A549 (cell line): ENCODE results near the gene RIMS1.

Experiments used
- CBX8 ChIP-seq: fragments of 200-600 bp; sonication (generic); IDR thresholded peaks from 2 replicates; pipeline ENCODE4 v1.6.1; 2016
- CHD2 ChIP-seq: fragments of 150-350 bp; IDR thresholded peaks from 2 replicates; pipeline ENCODE4 v1.6.1; 2014; ENCODE audit warnings: low read length; ENCODE audit not compliant: partially characterized antibody
- E2F6 ChIP-seq: IDR thresholded peaks from 2 replicates; pipeline ENCODE4 v1.6.1; 2012; ENCODE audit warnings: low read depth, borderline replicate concordance
- GATA3 ChIP-seq: IDR thresholded peaks from 2 replicates; pipeline ENCODE4 v1.6.1; 2012; ENCODE audit warnings: borderline replicate concordance
- POLR2A ChIP-seq: IDR thresholded peaks from 2 replicates; pipeline ENCODE4 v1.6.1; 2012; ENCODE audit warnings: mild to moderate bottlenecking, low read length
- SMC3 ChIP-seq: fragments of >200 bp; sonication (Bioruptor Twin); formaldehyde crosslinking; IDR thresholded peaks from 3 replicates; pipeline ENCODE4 v1.6.1; 2018; ENCODE audit warnings: inconsistent platforms
- USF2 ChIP-seq: fragments of 450-650 bp; IDR thresholded peaks from 2 replicates; pipeline ENCODE4 v1.6.1; 2014; ENCODE audit warnings: antibody characterized with exemption
- TF ChIP-seq, protein P1 (sequence below): IDR thresholded peaks from 2 replicates; pipeline ENCODE4 v1.6.1; 2012
- TF ChIP-seq, protein P2 (sequence below): fragments of 250-450 bp; sonication (Bioruptor Pico); IDR thresholded peaks from 2 replicates; pipeline ENCODE4 v1.5.0; 2020; ENCODE audit warnings: low read depth, mild to moderate bottlenecking, moderate library complexity
- TF ChIP-seq, protein P3 (sequence below): fragments of >200 bp; sonication (Bioruptor Twin); formaldehyde crosslinking; IDR thresholded peaks from 3 replicates; pipeline ENCODE4 v1.5.1; 2016

GRCh38 chr6:72382602-72383529 lies 496.5 kb downstream of the RIMS1 start:
- TF ChIP-seq, protein P1, sequence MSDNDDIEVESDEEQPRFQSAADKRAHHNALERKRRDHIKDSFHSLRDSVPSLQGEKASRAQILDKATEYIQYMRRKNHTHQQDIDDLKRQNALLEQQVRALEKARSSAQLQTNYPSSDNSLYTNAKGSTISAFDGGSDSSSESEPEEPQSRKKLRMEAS: no peak
- TF ChIP-seq, protein P2, sequence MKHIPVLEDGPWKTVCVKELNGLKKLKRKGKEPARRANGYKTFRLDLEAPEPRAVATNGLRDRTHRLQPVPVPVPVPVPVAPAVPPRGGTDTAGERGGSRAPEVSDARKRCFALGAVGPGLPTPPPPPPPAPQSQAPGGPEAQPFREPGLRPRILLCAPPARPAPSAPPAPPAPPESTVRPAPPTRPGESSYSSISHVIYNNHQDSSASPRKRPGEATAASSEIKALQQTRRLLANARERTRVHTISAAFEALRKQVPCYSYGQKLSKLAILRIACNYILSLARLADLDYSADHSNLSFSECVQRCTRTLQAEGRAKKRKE: no peak
- no peak for TF ChIP-seq CBX8
- TF ChIP-seq, protein P3, sequence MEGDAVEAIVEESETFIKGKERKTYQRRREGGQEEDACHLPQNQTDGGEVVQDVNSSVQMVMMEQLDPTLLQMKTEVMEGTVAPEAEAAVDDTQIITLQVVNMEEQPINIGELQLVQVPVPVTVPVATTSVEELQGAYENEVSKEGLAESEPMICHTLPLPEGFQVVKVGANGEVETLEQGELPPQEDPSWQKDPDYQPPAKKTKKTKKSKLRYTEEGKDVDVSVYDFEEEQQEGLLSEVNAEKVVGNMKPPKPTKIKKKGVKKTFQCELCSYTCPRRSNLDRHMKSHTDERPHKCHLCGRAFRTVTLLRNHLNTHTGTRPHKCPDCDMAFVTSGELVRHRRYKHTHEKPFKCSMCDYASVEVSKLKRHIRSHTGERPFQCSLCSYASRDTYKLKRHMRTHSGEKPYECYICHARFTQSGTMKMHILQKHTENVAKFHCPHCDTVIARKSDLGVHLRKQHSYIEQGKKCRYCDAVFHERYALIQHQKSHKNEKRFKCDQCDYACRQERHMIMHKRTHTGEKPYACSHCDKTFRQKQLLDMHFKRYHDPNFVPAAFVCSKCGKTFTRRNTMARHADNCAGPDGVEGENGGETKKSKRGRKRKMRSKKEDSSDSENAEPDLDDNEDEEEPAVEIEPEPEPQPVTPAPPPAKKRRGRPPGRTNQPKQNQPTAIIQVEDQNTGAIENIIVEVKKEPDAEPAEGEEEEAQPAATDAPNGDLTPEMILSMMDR: no peak
- TF ChIP-seq USF2: no peak
- no peak for TF ChIP-seq CHD2
- TF ChIP-seq POLR2A: no peak
- TF ChIP-seq SMC3: no peak
- no peak for TF ChIP-seq E2F6
- no peak for TF ChIP-seq GATA3
